Spleen (tissue), 11 donors: ENCODE measurements around the gene TEX38. TPM values are rescaled to one million over a fixed set of nuclear protein-coding genes. Genes with fewer than 3 reads are reported as not detected.
A peak's percentile ranks its signal among the peaks of the same experiment; 100 is the strongest.

Experiments used
- DNase-seq: peaks from one replicate; pipeline ENCODE4 v3.0.0-alpha.2; 2020
- H3K27ac ChIP-seq, 8 donors: fragments of 200-600 bp; sonication (generic) in 7 of 8; 1 replicate in 4 of 8; 2 replicates in 4 of 8; pipeline versions ENCODE4 v1.5.0 to v1.8.0; 2016 to 2021; ENCODE audit warnings: inconsistent platforms in 4 of 8, mild to moderate bottlenecking in 4 of 8, moderate library complexity in 1 of 8
- H3K27me3 ChIP-seq, 7 donors: fragments of 200-600 bp; sonication (generic) in 6 of 7; replicated peaks in 1 of 7; 1 replicate in 4 of 7; 2 replicates in 3 of 7; pipeline versions ENCODE4 v1.5.0 to v1.8.0; 2016 to 2021; ENCODE audit warnings: inconsistent platforms in 3 of 7, mild to moderate bottlenecking in 1 of 7
- H3K36me3 ChIP-seq, 6 donors: fragments of 200-600 bp; sonication (generic) in 5 of 6; 1 replicate in 4 of 6; 2 replicates in 2 of 6; pipeline versions ENCODE4 v1.5.0 to v1.8.0; 2016 to 2021; ENCODE audit warnings: inconsistent platforms in 2 of 6
- H3K4me1 ChIP-seq, 6 donors: fragments of 200-600 bp; sonication (generic) in 5 of 6; 1 replicate in 3 of 6; 2 replicates in 3 of 6; pipeline versions ENCODE4 v1.5.0 to v1.8.0; 2016 to 2021; ENCODE audit warnings: inconsistent platforms in 3 of 6
- H3K4me3 ChIP-seq, 8 donors: fragments of 200-600 bp; sonication (generic) in 7 of 8; 1 replicate in 4 of 8; 2 replicates in 4 of 8; pipeline versions ENCODE4 v1.5.0 to v1.8.0; 2016 to 2021; ENCODE audit warnings: inconsistent platforms in 4 of 8, mild to moderate bottlenecking in 4 of 8, moderate library complexity in 2 of 8
- H3K9me3 ChIP-seq, 8 donors: fragments of 200-600 bp; sonication (generic) in 7 of 8; 1 replicate in 4 of 8; 2 replicates in 4 of 8; pipeline versions ENCODE4 v1.5.0 to v1.8.0; 2016 to 2021; ENCODE audit warnings: inconsistent platforms in 4 of 8
- POLR2A ChIP-seq, 3 donors: fragments of 450-650 bp; IDR thresholded peaks; one replicate each; pipeline ENCODE4 v1.5.1; 2017; ENCODE audit warnings: antibody characterized with exemption in 3 of 3, mild to moderate bottlenecking in 1 of 3
- POLR2AphosphoS5 ChIP-seq, 3 donors: sonication (generic); formaldehyde crosslinking; IDR thresholded peaks; one replicate each; pipeline ENCODE4 v1.5.1; 2017; ENCODE audit warnings: antibody characterized with exemption in 3 of 3
- WGBS, 5 donors: extraction: QIAGEN DNeasy Blood & Tissue Kit in 3 of 5; methylation state at CpG; one replicate each; pipeline versions ENCODE4 v1.1.5 to v1.1.7; 2013 to 2018; 5-methylcytosine and 5-hydroxymethylcytosine counted together
- intact Hi-C: fragments of 100-400 bp; cut with DNase I; formaldehyde crosslinking; loops from one replicate; pipeline ENCODE4 v1.15.0; 2023; ENCODE audit warnings: low total_unique reads
- polyA plus RNA-seq, 3 donors: library from polyadenylated mRNA; stranded (reverse); fragments of 200-250 nt; gene quantifications; one replicate each; pipeline ENCODE4 v1.2.1, GENCODE V29; 2013
- total RNA-seq, 7 donors: library from RNA; depleted of rRNA in 3 of 7; stranded (reverse); fragments of >200 nt in 3 of 7; fragmentation: NEBNext Ultra II Directional in 4 of 7; extraction: Animal tissue kit (Norgen Biotek cat#: 25700) in 4 of 7; gene quantifications; one replicate each; pipeline versions ENCODE4 v1.1.0 to v1.2.1, GENCODE V29; 2016 to 2021
- TF ChIP-seq, protein P1 (sequence below), 11 experiments: fragments of 200-600 bp in 7 of 11; fragments of 450-650 bp in 4 of 11; sonication (generic) in 4 of 11; IDR thresholded peaks in 8 of 11; conservative IDR thresholded peaks in 3 of 11; 1 replicate in 7 of 11; 2 replicates in 4 of 11; pipeline versions ENCODE4 v1.4.0 to v1.8.0; 2016 to 2021; ENCODE audit warnings: antibody characterized with exemption in 11 of 11, inconsistent platforms in 4 of 11, mild to moderate bottlenecking in 1 of 11
- donor health status: healthy with polysubstance abuse.
- donor health status: DM: no; HTN: no; CAD: no; lungs with moderate emphysema.
- donor health status: DM: no; HTN: no; CAD: no.
- donor health status: Bipolar disorder and iron deficiency.
- donor health status: healthy.
- donor health status: DM: no; HTN: no; CAD: no.
- donor health status: DM: yes; HTN: yes; CAD: no.

TEX38 gene
- total and polyA plus RNA-seq, 10 donors, result 0.09 to 0.11 TPM; not detected in 8

DNA sequence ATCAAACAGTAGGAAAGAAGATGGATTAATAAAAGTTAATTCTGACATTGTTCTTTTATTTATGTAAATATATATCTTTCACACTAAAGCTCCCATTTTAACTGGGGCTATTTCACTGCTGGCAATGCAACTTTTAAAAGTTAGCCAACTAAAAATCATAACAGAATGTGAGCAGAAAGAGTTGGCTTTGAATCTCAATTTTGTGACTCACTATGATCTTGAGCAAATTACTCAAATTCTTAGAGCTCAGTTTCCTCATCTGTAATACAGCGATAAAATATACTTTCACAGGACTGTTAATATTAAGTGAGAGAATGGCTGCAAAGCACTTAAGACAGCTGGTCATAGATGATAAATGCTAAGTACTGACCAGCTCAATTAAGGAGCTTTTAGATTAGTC is 36.5 kb downstream of the TEX38 start:
- H3K9me3 ChIP-seq, result no peaks in the 10 kb centered on the region
- intact Hi-C loops, result no loop called here
- H3K27me3 ChIP-seq, result no peaks in the 10 kb centered on the region
- no peak for DNase-seq
- H3K27ac ChIP-seq, result no peak overlapping the region
- 67 to 96% (median 91%) methylated on average over 1 of the region's 1 CpG for WGBS, 5 donors
- TF ChIP-seq POLR2A (IDR thresholded peaks at IDR 0.05), result no peak
- TF ChIP-seq, protein P1, sequence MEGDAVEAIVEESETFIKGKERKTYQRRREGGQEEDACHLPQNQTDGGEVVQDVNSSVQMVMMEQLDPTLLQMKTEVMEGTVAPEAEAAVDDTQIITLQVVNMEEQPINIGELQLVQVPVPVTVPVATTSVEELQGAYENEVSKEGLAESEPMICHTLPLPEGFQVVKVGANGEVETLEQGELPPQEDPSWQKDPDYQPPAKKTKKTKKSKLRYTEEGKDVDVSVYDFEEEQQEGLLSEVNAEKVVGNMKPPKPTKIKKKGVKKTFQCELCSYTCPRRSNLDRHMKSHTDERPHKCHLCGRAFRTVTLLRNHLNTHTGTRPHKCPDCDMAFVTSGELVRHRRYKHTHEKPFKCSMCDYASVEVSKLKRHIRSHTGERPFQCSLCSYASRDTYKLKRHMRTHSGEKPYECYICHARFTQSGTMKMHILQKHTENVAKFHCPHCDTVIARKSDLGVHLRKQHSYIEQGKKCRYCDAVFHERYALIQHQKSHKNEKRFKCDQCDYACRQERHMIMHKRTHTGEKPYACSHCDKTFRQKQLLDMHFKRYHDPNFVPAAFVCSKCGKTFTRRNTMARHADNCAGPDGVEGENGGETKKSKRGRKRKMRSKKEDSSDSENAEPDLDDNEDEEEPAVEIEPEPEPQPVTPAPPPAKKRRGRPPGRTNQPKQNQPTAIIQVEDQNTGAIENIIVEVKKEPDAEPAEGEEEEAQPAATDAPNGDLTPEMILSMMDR (IDR thresholded peaks at IDR 0.05 in 8 of 11, conservative IDR thresholded peaks at IDR 0.05 in 3 of 11), result no peak
- no peak for TF ChIP-seq POLR2AphosphoS5 (IDR thresholded peaks at IDR 0.05)
- H3K4me3 ChIP-seq, result no peak overlapping the region
- peaks cover 0 to 37% (median 4%) of the 10 kb centered on the region in 6 donors for H3K4me1 ChIP-seq
- peaks cover 0 to 100% (median 69%) of the 10 kb centered on the region in 6 donors for H3K36me3 ChIP-seq

DNA sequence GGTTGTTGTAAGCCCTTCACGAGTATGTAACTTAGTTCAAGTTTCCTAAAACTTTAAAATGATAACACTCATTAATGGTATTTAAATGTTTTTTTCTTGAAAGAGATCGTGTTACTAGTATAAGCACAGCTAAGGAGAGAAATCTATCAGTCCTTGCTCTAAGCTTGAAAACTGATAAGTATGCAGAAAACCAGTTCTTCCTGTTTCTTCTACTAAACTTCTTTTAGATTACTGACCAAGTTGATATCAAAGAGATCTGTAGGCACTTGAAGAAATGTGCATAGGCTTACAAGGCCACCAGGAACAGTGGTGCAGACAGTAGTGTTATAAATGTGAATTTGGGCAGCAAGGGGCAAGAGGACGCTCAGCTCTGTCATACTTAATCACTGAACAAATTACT is 43.3 kb downstream of the TEX38 start:
- H3K4me3 ChIP-seq, result no peak overlapping the region
- WGBS, 5 donors, result 86 to 95% (median 89%) methylated on average over 3 of the region's 3 CpGs
- H3K36me3 ChIP-seq, result peaks cover 0 to 65% (median 48%) of the 10 kb centered on the region in 6 donors
- DNase-seq, result no peak
- H3K27ac ChIP-seq, result no peak overlapping the region
- no peaks in the 10 kb centered on the region for H3K9me3 ChIP-seq
- H3K27me3 ChIP-seq, result no peaks in the 10 kb centered on the region
- no peak for TF ChIP-seq POLR2AphosphoS5 (IDR thresholded peaks at IDR 0.05)
- TF ChIP-seq, protein P1 (IDR thresholded peaks at IDR 0.05 in 8 of 11, conservative IDR thresholded peaks at IDR 0.05 in 3 of 11), result no peak
- TF ChIP-seq POLR2A (IDR thresholded peaks at IDR 0.05), result no peak
- peaks cover 20 to 82% (median 51%) of the 10 kb centered on the region in 6 donors for H3K4me1 ChIP-seq
- intact Hi-C loops, result no loop called here

DNA sequence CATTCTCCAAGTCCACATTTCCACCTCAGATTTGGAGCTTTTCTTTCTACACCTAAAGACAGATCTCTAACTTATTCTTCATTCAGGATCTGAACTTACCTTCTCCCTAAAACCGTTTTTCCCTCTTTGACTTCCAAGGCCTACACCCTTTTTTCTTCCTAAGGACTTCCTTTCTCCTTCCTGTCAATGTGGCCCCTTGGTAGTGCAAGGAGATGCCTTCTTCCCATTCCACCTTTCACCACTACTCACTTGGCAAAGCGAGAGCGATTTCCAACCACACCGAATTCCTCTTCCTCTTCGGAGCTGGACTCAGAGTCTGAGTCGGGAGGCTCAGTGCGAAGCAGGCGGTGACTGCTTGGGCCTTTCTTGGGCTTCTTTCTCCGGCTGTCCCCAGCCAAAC is 46.0 kb downstream of the TEX38 start:
- WGBS, 5 donors, result 62 to 75% (median 70%) methylated on average over 9 of the region's 9 CpGs
- TF ChIP-seq, protein P1 (IDR thresholded peaks at IDR 0.05 in 8 of 11, conservative IDR thresholded peaks at IDR 0.05 in 3 of 11), result no peak
- no peak for TF ChIP-seq POLR2A (IDR thresholded peaks at IDR 0.05)
- no peak for TF ChIP-seq POLR2AphosphoS5 (IDR thresholded peaks at IDR 0.05)
- Histone ChIP-seq H3K36me3 (peaks cover 0 to 39% (median 34%) of the 10 kb centered on the region in 6 donors), H3K27ac (peak overlapping the region in 1 of 8 donors; percentile 94), H3K27me3 (no peaks in the 10 kb centered on the region), H3K4me3 (peak overlapping the region in 7 of 8 donors; percentile 66 to 99 (median 84)), H3K4me1 (peaks cover 20 to 66% (median 48%) of the 10 kb centered on the region in 6 donors), H3K9me3 (no peaks in the 10 kb centered on the region)
- intact Hi-C loops, result no loop called here
- DNase-seq, result no peak

DNA sequence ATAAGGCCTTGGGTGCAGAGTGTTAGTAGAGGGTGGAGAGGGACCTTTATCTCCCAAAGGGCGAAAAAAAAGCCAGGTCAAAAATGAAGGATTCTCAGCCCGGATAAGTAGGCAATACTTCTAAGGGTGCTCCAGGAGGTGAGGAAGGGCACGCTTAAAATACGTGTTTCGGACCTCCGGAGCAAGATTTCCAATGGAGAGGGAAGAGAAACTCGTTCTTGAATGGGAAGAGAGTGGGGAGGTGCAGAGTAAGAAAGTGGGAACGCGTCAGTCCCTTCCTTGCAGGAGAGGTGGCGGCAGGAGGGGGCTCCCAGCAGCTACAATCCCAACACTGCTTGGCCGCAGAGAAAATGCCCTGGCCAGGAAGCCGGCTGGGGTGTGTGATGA is 46.7 kb downstream of the TEX38 start:
- H3K4me3 ChIP-seq, result peak overlapping the region; percentile 66 to 99 (median 82)
- peak overlapping the region; percentile 76 to 94 (median 89) for H3K27ac ChIP-seq
- H3K9me3 ChIP-seq, result no peaks in the 10 kb centered on the region
- WGBS, 5 donors, result 3 to 6% (median 6%) methylated on average over 12 of the region's 12 CpGs
- TF ChIP-seq, protein P1 (IDR thresholded peaks at IDR 0.05 in 8 of 11, conservative IDR thresholded peaks at IDR 0.05 in 3 of 11), result no peak
- H3K36me3 ChIP-seq, result peaks cover 0 to 32% (median 27%) of the 10 kb centered on the region in 6 donors
- H3K27me3 ChIP-seq, result no peaks in the 10 kb centered on the region
- DNase-seq, result no peak
- intact Hi-C loops, result no loop called here
- H3K4me1 ChIP-seq, result peaks cover 20 to 61% (median 47%) of the 10 kb centered on the region in 6 donors
